Panc1 (cell line): ENCODE measurements around the gene SLC24A4.

Experiments
- CTCF ChIP-seq: fragments of 450-650 bp; IDR thresholded peaks from 2 replicates; pipeline ENCODE4 v1.5.1; 2017; ENCODE audit warnings: mild to moderate bottlenecking
- POLR2AphosphoS5 ChIP-seq: IDR thresholded peaks from 2 replicates; pipeline ENCODE4 v1.6.1; 2012; ENCODE audit warnings: mild to moderate bottlenecking, low read depth, low read length, moderate library complexity

GRCh38 chr14:92294506-92294905 lies 28.5 kb upstream of the SLC24A4 start:
- TF ChIP-seq CTCF (no peak), POLR2AphosphoS5 (no peak)
